Left lobe of liver (tissue), 2 donors: ENCODE data around the gene HYI. TPM values are rescaled to one million over a fixed set of nuclear protein-coding genes. Genes with fewer than 3 reads are reported as not detected.
A peak's percentile ranks its signal among the peaks of the same experiment; 100 is the strongest.
"Not testable (repeated sequence)": the region's sequence is repeated elsewhere in the genome, so short reads cannot be mapped to it uniquely, and the experiment has no call there.

Experiments used
- ATAC-seq: fragments of 200-7000 bp; cut with Tn5 transposase; one replicate; pipeline ENCODE4 v1.9.1; 2020; ENCODE audit warnings: mild to moderate bottlenecking, moderate library complexity
- DNase-seq: peaks from one replicate; pipeline ENCODE4 v3.0.0-alpha.2; 2020; ENCODE audit warnings: low spot score
- total RNA-seq: library from RNA; stranded (reverse); gene quantifications from one replicate; pipeline ENCODE4 v1.2.1, GENCODE V29; 2021
- donor health status: DM: no; HTN: no; CAD: no; lungs with moderate emphysema.
- donor health status: DM: no; HTN: yes; CAD: no.

Gene HYI
- total RNA-seq, 1 donor from 2014 or later, result 47.1 TPM

DNA sequence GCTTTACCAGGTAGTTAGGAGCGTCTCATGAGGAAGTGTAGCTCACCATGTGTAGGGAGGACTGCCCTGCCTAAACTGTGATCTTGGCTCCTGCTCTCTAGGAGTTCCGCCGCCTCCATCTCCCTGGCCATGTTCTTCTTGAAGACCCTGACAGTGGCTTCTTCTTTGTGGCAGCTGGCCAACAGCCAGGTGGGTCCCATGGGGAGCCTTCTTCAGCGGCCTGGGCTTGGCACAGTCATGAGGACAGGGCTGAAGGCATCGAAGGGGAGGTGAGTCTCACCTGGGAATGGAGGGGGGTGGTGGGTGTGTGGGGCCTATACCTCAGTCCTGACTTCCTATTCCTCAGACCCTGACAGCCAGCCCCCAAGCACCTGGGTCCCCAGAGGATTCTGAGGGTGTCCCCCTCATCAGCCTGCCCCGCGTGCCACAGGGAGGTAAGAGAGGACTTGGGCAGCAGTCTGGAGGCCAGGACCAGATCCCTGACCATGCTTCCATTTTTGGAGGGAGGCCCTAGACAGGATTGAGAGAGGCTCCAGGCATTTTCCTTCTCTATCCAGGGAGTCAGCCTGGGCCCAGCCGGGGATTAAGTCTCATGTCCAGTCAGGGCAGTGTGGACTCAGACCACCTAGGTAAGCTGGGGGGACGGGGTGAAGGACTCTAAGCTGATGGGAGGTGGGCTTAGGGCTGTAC is 21.4 kb downstream of the HYI start:
- ATAC-seq (no peak), DNase-seq (no peak)

DNA sequence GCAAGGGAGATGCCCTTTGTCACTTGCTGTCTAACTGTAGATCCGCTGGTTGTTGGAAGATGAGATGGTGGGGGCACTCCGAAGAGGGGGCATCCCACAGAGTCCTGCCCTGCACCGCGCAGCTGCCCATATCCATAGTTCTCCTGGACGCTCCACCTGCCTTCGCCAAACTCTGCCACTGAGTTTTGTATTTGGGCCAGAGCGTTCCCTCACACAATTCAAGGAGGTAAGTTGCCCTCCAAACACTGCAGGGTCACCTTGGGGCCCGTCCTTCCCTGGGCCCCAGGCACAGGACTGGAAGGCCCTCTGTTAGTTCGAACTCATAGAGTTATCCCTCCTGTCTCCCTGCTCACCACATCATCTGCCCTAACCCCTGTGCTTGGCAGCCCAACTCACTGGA is 22.1 kb downstream of the HYI start:
- DNase-seq (no peak), ATAC-seq (no peak)

DNA sequence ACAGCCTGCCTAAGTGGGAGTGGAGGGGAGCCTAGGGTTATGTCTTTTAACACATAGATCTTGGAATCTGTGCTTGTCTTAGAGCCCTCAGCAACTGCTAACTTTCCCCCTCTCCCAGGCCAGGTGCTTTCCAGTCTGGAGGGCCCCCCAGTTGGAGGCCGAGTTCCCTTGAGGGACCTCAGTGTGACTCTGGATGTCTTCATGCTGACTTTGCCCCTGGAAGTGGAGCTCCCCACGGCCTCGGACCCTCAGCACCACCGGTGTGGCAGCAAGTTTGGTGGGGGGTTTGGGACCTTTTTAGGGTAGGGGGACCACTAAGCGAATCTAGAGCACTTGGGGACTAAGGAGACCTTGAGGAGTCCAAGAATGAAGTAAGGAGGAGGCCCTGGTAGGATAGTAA is 22.9 kb downstream of the HYI start:
- DNase-seq, result no peak
- no peak for ATAC-seq

DNA sequence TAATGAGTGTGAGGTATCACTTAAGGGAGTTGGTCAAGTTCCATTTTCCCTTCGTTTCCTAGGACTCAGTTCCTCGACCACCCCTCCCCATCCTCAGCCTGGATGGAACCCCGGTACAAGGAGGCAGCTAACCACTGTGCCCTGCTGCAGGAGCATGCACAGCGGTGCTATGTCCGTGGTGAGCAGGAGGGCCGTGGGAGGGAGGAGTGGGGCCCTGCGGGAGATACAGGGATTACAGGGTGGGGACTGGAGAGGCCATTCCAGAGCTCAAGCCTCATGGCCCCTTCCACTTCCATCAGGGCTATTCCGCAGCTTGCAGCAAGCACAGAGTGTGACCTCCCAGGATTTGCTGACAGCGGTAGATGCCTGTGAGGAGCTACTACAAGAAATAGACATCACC is 25.8 kb downstream of the HYI start:
- no peak for ATAC-seq
- no peak for DNase-seq

DNA sequence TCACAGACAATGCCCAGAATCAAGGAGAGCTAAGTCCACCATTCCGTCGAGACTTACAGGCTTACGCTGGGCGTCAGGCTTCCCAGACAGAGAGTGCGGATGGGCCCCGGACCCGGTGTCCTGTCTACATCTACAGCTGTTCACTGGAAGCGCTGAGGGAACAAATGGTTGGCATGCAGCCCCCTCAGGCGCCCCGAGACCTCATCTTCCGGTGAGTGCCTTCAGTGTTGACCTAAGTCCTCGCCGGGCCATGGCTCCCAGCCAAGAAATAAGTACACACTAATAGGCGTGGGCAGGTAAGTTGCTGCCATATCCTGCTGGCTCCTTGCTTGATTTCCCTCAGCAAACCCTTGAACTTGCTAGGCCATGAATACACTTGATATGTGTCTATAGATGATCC is 26.2 kb downstream of the HYI start:
- DNase-seq, result no peak
- ATAC-seq, result peak; percentile 41

DNA sequence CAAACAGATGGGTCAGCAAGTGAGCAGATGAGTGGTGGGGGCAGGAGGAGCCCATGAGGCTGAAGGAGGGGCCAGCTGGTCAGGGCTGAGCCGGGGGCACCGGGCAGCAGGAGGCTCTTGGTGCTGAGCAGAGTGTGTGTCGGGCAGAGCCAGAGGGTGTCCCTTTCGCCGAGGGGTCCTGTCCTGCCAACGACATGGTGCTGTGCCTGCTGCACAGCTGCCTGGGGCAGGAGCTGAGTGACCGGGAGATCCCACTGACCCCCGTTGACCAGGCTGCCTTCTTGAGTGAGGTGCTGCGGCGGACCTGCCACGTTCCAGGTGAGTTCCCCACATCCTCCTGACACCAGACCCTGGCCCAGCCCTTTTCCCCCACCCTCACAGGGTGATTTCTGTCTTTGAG is 27.5 kb downstream of the HYI start:
- DNase-seq (no peak), ATAC-seq (no peak)

DNA sequence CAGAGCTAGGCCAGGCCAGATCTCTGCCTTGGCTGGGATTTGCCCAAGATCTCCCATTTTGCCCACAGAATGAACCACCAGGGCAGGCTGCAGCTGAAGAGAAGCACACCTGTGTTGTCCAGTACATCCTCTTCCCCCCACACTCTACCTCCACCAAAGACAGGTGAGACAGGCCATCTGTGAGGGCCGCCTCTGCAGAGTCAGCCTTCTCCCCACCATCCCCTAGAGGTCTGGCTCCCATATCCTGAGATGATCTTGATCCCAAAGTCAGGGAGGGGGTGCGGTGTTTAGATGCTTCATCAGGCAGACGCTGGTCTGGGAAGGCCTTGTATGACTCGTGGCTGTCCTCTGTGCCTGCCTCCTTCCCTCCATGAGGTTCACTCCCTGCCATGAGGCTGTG is 28.7 kb downstream of the HYI start:
- no peak for ATAC-seq
- no peak for DNase-seq

DNA sequence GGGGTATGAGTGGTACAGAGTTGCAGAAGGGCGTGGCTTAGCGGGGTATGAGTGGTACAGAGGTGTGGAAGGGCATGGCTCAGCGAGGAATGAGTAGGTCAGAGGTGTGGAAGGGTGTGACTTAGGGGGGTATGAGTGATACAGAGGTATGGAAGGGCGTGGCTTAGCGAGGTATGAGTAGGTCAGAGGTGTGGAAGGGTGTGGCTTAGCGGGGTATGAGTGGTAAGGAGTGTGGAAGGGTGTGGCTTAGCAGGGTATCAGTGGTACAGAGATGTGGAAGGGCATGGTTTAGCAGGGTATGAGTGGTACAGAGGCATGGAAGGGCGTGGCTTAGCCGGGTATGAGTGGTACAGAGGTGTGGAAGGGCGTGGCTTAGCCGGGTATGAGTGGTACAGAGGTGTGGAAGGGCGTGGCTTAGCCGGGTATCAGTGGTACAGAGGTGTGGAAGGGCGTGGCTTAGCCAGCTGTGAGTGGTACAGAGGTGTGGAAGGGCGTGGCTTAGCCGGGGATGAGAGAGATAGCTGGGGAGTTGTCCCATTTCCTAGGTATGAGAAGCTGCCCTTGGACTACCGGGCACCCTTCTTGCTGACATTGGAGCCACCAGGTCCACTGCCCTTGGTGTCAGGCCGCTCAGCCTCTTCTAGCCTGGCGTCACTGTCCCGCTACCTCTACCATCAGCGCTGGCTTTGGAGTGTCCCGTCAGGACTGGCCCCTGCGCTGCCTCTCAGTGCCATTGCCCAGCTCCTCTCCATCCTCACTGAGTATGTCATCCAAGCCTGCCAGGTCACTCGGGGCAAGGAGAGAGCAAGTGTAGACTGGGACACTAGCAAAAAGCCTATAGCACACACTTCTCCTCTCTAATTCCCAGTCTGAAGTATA is 29.8 kb downstream of the HYI start:
- DNase-seq (no peak), ATAC-seq (no peak)

DNA sequence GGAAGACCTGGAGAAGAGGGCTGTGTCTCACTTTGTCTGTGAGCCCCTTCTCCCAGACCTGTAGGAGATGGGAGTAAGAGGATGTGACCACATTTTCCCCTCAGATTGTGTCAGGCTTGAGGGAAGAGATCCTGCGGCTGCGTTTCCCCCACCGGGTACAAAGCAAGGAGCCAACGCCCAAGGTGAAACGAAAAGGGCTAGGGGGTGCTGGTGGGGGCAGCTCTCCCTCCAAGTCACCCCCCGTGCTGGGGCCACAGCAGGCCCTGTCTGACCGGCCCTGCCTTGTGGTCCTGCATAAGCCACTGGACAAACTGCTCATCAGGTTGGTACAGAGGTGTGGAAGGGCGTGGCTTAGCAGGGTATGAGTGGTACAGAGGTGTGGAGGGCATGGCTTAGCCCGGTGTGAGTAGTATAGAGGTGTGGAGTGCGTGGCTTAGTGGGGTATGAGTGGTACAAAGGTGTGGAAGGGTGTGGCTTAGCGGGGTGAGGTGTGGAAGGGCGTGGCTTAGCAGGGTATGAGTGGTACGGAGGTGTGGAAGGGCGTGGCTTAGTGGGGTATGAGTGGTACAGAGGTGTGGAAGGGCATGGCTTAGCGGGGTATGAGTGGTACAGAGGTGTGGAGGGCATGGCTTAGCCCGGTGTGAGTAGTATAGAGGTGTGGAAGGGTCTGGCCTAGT is 30.6 kb downstream of the HYI start:
- ATAC-seq (no peak), DNase-seq (no peak)

DNA sequence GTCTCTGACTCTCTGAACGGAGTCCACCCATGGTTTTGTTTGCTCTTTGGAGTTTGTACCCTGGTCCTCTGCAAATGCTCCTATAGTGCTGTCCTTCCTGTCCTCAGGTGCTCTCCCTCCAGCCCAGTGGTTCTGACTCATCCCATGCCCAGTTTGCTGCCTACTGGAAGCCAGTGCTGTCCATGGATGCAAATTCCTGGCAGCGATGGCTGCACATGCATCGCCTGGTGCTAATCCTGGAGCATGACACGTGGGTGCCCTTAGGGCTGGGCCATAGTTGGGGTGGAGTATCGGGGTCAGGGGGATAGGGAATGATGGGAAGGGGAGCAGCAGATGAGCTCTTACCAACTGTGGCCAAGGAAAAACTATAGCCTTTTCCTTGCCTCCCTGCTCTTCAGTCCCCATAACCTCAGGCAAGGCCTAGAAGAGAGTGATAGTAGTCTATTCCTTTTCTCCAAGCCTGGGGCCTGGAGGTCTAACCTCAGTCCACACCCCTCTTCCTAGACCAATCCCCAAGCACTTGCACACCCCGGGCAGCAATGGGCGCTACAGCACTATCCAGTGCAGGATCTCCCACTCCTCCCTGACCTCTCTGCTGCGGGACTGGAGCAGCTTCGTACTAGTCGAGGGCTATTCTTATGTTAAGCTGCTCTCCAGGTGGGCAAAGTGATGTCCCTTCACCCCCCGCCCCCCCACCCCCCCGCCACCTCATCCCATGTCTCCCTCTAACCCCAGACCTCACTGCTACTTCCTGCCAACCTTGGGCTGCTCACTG is 31.6 kb downstream of the HYI start:
- DNase-seq, result no peak
- peak; percentile 9 for ATAC-seq

DNA sequence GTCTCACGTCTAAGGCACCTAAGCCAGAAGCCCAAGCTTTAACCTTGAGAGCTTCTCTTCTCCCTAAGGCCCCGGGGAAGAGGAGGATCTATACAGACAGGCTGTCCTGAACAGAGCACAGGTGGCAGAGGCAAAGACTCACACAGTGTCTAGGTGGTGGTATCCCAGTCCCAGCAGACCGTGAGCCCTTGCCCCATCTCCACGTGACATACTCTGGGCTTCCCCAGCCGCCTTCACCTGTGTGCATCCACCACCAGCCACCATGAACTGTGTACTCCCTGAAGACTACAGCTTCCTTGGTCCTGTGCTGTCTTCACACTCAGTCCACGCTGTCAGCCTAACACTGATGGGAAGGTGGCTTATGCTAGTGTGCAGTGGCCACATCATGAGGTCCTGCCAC is 32.3 kb downstream of the HYI start:
- ATAC-seq (no peak), DNase-seq (no peak)

DNA sequence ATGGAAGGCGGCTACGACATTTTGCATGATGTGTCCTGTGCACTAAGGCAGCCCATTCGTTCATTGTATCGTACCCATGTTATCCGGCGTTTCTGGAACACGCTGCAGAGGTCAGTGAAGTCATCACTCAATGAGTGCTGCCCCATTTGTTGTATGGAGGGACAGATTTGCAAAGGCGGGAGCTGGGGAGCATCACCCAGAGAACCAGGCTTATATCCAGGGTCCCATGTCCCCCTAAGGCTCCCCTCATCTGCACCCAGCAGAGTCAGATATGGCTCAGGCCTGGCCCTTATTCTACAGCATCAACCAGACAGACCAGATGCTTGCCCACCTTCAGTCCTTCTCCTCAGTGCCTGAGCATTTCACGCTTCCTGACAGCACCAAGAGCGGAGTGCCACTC is 32.9 kb downstream of the HYI start:
- DNase-seq, result no peak
- ATAC-seq, result no peak

DNA sequence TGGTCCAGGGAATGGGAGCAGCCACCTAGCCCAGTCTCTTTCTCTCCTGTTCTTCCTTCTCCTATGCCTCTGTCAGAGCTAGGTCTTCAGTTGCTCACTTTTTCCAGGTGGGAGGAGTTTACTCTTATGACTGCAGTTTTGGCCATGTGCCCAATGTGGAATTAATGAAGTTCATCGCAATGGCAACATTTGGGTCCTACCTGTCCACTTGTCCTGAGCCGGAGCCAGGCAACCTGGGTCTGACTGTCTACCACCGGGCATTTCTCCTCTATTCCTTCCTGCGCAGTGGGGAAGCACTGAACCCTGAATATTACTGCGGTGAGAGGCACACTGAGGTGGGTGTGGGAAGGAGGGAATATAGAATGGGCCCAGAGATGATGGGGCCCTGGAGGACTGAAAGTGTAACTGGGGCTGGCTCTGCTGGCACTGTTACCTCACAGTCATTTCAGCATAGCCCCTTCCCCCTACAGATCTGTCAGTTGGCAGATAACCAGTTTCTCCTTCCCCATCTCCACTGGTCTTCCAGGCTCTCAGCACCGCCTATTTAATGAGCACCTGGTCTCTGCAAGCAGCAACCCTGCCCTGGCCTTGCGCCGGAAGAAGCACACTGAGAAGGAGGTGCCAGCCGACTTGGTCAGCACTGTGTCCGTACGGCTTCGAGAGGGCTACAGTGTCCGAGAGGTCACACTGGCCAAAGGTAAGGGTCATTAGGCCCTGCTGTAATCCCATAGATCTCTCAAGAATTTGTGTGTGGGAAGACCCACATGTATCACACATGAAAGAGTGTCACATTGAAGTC is 33.9 kb downstream of the HYI start:
- DNase-seq (peak; percentile 35), ATAC-seq (no peak)

DNA sequence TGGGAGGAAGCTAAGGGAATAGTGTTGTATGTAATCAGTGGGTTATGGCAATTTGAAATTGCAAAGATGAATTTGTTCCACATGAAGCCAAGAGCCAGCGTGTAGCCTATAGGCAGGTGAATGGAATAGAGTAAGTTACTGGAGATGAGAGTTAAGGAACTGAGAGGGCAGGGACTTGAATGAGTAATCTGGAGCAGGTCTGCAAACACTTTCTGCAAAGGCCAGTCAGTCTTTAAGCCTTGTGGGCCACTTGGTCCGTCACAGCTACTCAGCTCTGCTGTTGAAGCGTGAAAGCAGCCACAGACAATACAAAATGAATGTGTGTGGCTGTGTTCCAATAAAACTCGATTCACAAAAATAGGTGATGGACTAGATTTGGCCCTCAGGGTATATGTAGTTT is 34.9 kb downstream of the HYI start:
- DNase-seq (no peak), ATAC-seq (no peak)

DNA sequence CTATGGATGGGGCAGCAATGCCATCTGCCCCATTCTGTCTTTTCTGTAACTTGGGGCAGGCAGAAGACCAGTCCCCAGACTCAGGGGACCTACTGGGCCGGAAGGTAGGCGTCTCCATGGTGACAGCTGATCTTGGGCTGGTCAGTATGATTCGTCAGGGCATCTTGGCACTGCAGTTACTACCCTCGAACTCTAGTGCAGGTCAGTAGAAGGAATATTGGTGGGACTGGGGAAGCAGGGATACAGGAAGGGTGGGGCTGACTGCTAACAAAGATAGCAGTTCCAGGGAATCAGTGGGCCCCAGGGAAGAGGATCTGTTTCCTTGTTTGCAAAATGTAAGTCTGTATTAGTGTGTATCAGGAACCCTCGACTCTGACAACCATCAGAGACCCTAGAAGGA is 37.8 kb downstream of the HYI start:
- no peak for ATAC-seq
- DNase-seq, result no peak

DNA sequence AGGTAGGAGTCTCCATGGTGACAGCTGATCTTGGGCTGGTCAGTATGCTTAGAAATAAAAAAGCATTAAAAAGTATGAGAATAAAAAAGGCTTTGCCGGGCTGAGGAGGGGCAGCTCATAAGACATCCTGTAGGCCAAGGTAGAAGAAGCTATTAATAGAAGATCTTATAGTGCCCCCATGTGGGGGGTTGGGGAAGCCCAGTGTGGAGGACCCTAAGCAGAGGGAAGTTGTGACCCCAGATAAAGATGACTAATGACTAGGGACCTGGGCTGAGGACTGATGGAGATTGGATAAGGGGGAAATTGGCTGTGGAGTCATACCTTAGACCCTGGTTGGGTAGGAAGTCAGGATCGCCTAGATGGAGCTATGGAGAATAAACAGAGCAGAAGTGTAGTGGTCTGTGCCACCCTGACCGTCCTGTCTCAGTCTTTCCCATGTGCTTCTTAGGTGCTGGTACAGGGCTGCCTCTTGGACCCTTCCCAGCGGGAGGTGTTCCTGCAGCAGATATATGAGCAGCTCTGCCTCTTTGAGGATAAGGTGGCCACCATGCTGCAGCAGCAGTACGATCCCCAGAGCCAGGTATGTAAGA is 39.0 kb downstream of the HYI start:
- DNase-seq (no peak), ATAC-seq (peak; percentile 90)

DNA sequence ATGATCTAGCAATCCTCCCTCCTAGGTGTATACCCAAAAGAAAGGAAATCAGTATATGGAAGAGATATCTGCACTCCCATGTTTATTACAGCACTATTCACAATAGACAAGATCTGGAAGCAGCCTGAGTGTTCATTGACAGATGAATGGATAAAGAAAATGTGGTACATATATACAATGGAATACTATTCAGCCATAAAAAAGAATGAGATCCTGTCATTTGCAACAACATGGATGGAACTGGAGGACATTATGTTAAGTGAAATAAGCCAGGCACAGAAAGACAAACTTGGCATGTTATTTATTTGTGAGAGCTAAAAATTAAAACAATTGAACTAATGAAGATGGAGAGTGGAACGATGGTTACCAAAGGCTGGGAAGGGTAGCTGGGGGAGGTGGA is 40.3 kb downstream of the HYI start:
- DNase-seq, ATAC-seq: not testable (repeated sequence)

DNA sequence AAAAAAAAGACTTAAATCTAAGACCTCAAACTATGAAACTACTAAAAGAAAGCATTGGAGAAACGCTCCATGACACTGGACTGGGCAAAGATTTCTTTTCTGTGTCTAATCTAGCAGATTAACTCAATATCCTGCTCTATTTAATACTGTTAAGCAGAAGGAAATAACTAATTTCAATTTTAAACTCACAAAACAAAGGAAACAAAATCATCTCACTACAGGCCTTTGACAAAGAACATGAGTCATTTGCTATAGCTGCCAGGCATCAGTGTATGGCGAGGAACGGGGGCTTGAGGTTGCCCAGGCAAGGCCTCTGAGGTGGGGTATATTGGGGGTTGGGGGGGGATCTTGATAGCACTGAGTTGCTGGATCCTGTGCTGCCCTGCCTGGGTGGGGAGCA is 43.2 kb downstream of the HYI start:
- no peak for DNase-seq
- no peak for ATAC-seq

DNA sequence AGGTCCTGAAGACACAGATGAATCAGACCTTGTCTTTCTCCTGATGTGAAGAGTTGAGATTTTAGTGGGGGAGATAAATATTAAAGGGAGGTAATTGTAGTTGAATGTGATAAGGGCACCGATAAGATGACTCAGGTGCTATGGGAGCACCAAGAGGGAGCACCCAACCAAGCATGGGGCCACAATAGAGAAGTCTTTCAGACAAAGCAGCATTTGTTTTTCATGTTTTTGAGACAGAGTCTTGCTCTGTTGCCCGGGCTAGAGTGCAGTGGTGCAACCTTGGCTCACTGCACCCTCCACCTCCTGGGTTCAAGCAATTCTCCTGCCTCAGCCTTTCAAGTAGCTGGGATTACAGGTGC is 47.9 kb downstream of the HYI start:
- ATAC-seq, result no peak
- no peak for DNase-seq

DNA sequence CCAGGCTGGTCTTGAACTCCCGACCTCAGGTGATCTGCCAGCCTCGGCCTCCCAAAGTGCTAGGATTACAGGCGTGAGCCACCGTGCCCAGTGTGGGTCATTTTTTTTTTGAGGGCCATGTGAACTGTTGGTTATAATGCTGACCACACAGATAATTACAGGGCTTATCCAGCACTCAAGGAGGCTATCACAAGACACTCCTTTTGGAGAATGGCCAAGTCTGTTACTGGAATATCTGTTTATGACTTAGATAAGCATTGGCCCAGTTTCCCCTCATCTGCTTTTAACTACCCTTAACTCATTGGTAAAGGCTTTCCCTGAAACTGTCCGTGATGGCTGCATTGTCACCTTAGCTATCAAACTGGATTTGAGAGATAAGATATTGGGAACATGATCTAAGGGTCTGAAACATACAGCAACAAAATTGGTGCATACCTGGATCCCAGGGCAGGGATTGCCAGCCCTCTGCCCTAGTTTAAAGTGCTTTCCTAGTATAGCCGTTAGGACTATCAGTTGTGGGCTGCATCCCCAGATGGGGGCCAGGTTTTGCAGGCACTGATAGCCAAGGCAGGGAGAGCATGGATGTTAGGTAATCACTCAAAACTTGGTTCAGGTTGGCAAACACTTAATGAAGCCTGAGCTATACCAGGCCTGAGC is 48.4 kb downstream of the HYI start:
- ATAC-seq, result no peak
- no peak for DNase-seq
